ENCODE results near the gene TPK1. TPM values are rescaled to one million over a fixed set of nuclear protein-coding genes. Genes with fewer than 3 reads are reported as not detected.

The TPK1 gene
- total RNA-seq, 2 experiments from 2014 or later, result 15.5 to 15.8 TPM

- intact Hi-C loops (cut with micrococcal nuclease), result no loop called here
Observed at GRCh38 chr7:144524271-144524670, 311.6 kb downstream of the TPK1 start.

GRCh38 chr7:144523621-144524020 lies 312.2 kb downstream of the TPK1 start:
- no peak for TF ChIP-seq CTCF (IDR thresholded peaks at IDR 0.05)
- ATAC-seq (no peak), DNase-seq (no peak)
- Mint-ChIP-seq H3K4me1 (ENCODE audit: low read depth) (peaks cover 3% of the 10 kb centered on the region), H3K36me3 (ENCODE audit: low read depth) (peaks cover 2% of the 10 kb centered on the region), H3K27me3 (no peaks in the 10 kb centered on the region), H3K9me3 (no peaks in the 10 kb centered on the region), H3K4me3 (no peak overlapping the region), H3K27ac (no peak overlapping the region)
- ChIA-PET POLR2A (no interaction called here), CTCF (no interaction called here)
- intact Hi-C loops (cut with micrococcal nuclease), result no loop called here

More at GRCh38 chr7:144524271-144524670, 311.6 kb downstream of the TPK1 start:
- Mint-ChIP-seq H3K27me3 (no peaks in the 10 kb centered on the region), H3K36me3 (ENCODE audit: low read depth) (peaks cover 2% of the 10 kb centered on the region), H3K4me3 (no peak overlapping the region), H3K9me3 (no peaks in the 10 kb centered on the region), H3K27ac (no peak overlapping the region), H3K4me1 (ENCODE audit: low read depth) (peaks cover 4% of the 10 kb centered on the region)
- ChIA-PET CTCF (no interaction called here), POLR2A (no interaction called here)
- ATAC-seq (no peak), DNase-seq (no peak)
- no peak for TF ChIP-seq CTCF (IDR thresholded peaks at IDR 0.05)

GRCh38 chr7:144519925-144520324 lies 315.9 kb downstream of the TPK1 start:
- no peaks in the 10 kb centered on the region for H3K9me3 Mint-ChIP-seq
- no peak overlapping the region for H3K4me3 Mint-ChIP-seq
- no peak for DNase-seq
- ChIA-PET POLR2A (no interaction called here), CTCF (no interaction called here)
- H3K27ac Mint-ChIP-seq, result no peak overlapping the region
- peaks cover 8% of the 10 kb centered on the region for H3K4me1 Mint-ChIP-seq (ENCODE audit: low read depth)
- intact Hi-C loops (cut with micrococcal nuclease), result no loop called here
- no peak for TF ChIP-seq CTCF (IDR thresholded peaks at IDR 0.05)
- H3K36me3 Mint-ChIP-seq (ENCODE audit: low read depth), result no peaks in the 10 kb centered on the region
- no peaks in the 10 kb centered on the region for H3K27me3 Mint-ChIP-seq
- no peak for ATAC-seq

GRCh38 chr7:144518360-144518759 lies 317.5 kb downstream of the TPK1 start:
- CTCF ChIA-PET, result interaction anchor here (1.4 kb wide), 1 partner anchor 11 kb away, joined by 4 read pairs; no protein-coding TSS in a partner anchor
- DNase-seq (no peak), ATAC-seq (no peak)
- H3K9me3 Mint-ChIP-seq, result no peaks in the 10 kb centered on the region
- no peaks in the 10 kb centered on the region for H3K36me3 Mint-ChIP-seq (ENCODE audit: low read depth)
- no peak overlapping the region for H3K27ac Mint-ChIP-seq
- intact Hi-C loops (cut with micrococcal nuclease), result no loop called here
- POLR2A ChIA-PET, result no interaction called here
- no peak for TF ChIP-seq CTCF (IDR thresholded peaks at IDR 0.05)
- no peaks in the 10 kb centered on the region for H3K27me3 Mint-ChIP-seq
- H3K4me3 Mint-ChIP-seq, result no peak overlapping the region
- peaks cover 8% of the 10 kb centered on the region for H3K4me1 Mint-ChIP-seq (ENCODE audit: low read depth)

- peaks cover 8% of the 10 kb centered on the region for H3K4me1 Mint-ChIP-seq (ENCODE audit: low read depth)
- no peak overlapping the region for H3K4me3 Mint-ChIP-seq
- TF ChIP-seq CTCF (IDR thresholded peaks at IDR 0.05), result no peak
- H3K9me3 Mint-ChIP-seq, result no peaks in the 10 kb centered on the region
- no peak for DNase-seq
- intact Hi-C loops (cut with micrococcal nuclease), result no loop called here
- no peaks in the 10 kb centered on the region for H3K36me3 Mint-ChIP-seq (ENCODE audit: low read depth)
- CTCF ChIA-PET, result interaction anchor here (1.4 kb wide), 1 partner anchor 11 kb away, joined by 4 read pairs; no protein-coding TSS in a partner anchor
- H3K27me3 Mint-ChIP-seq, result no peaks in the 10 kb centered on the region
- ATAC-seq, result no peak
- no peak overlapping the region for H3K27ac Mint-ChIP-seq
- POLR2A ChIA-PET, result no interaction called here
Observed at GRCh38 chr7:144517749-144518148, 318.1 kb downstream of the TPK1 start.
